ENCODE measurements around the gene FER. TPM values are rescaled to one million over a fixed set of nuclear protein-coding genes. Genes with fewer than 3 reads are reported as not detected.

Gene FER
- total and polyA plus RNA-seq, 2 of the 13 experiments (the other 11 are each of a cell fraction or from before 2014, with no cell fraction given): 7.9 to 29.0 TPM

GRCh38 chr5:109083937-109084336, 336.2 kb downstream of the FER start:
- Histone ChIP-seq H3K36me3 (replicated peaks in 1 of 2; ENCODE audit: control insufficient read depth in 1 of 2, insufficient read depth in 2 of 2, low read length in 2 of 2) (no peaks in the 10 kb centered on the region), H3K4me1 (ENCODE audit: insufficient read depth, low read length) (peaks cover 9% of the 10 kb centered on the region), H3K4me3 (replicated peaks in 1 of 3; ENCODE audit: insufficient read depth in 1 of 3, low read depth in 2 of 3, low read length in 3 of 3) (no peak overlapping the region), H3K4me2 (ENCODE audit: low read depth, low read length) (no peak overlapping the region), H3K79me2 (ENCODE audit: insufficient read depth, low read length) (no peaks in the 10 kb centered on the region), H3K27ac (ENCODE audit: extremely low read length, insufficient read depth, low read length) (no peak overlapping the region), H3K9ac (ENCODE audit: insufficient read depth, low read depth, low read length) (no peak overlapping the region), H2AFZ (ENCODE audit: low read length) (no peak overlapping the region), H4K20me1 (ENCODE audit: insufficient read depth, low read length) (no peaks in the 10 kb centered on the region), H3K9me3 (ENCODE audit: low read length) (no peaks in the 10 kb centered on the region), H3K27me3 (ENCODE audit: control insufficient read depth in 1 of 2, insufficient read depth in 2 of 2, low read length in 2 of 2) (no peaks in the 10 kb centered on the region)
- POLR2A ChIA-PET: no interaction called here
- no TSS peak for BruUV-seq (replicated peaks)
- FAIRE-seq (no peak), ATAC-seq (no peak), DNase-seq (ENCODE audit: low spot score) (no peak)
- WGBS (ENCODE audit: low lambda C conversion rate): 100% methylated on average over 1 of the region's 1 CpG
- in situ Hi-C loops (cut with HindIII; ENCODE audit: extremely low pct_ligation_motif_present, low pct_unique_long_range_greater_than_20kb) (no loop called here), intact Hi-C loops (cut with micrococcal nuclease; ENCODE audit: unreplicated experiment) (no loop called here)
- CTCF ChIA-PET (ENCODE audit: low intra/inter-chr PET ratio, low total read pairs): no interaction called here
- TF ChIP-seq RFX5 (IDR thresholded peaks at IDR 0.05; ENCODE audit: low read depth, low read length): no peak
- no peak for TF ChIP-seq MED13 (CRISPR knock-in tag; IDR thresholded peaks at IDR 0.05)
- TF ChIP-seq REL (CRISPR knock-in tag; conservative IDR thresholded peaks at IDR 0.05): no peak
- TF ChIP-seq JUND (CRISPR knock-in tag; IDR thresholded peaks at IDR 0.05): no peak
- TF ChIP-seq ZBTB21 (CRISPR knock-in tag; IDR thresholded peaks at IDR 0.05): no peak
- TF ChIP-seq NR0B2 (CRISPR knock-in tag; IDR thresholded peaks at IDR 0.05): no peak
- no peak for TF ChIP-seq NFAT5 (CRISPR knock-in tag; IDR thresholded peaks at IDR 0.05)
- no peak for TF ChIP-seq ZNF354B (CRISPR knock-in tag; IDR thresholded peaks at IDR 0.05)
- no peak for TF ChIP-seq E2F2 (CRISPR knock-in tag; IDR thresholded peaks at IDR 0.05; ENCODE audit: borderline replicate concordance)
- no peak for TF ChIP-seq ZSCAN22 (CRISPR knock-in tag; IDR thresholded peaks at IDR 0.05)
- no peak for TF ChIP-seq FOXO4 (CRISPR knock-in tag; conservative IDR thresholded peaks at IDR 0.05)
- TF ChIP-seq ZNF205 (CRISPR knock-in tag; IDR thresholded peaks at IDR 0.05): no peak
- TF ChIP-seq ELK4 (CRISPR knock-in tag; IDR thresholded peaks at IDR 0.05; ENCODE audit: borderline replicate concordance): no peak
- no peak for TF ChIP-seq ZNF570 (CRISPR knock-in tag; IDR thresholded peaks at IDR 0.05; ENCODE audit: borderline replicate concordance)
- TF ChIP-seq HBP1 (CRISPR knock-in tag; IDR thresholded peaks at IDR 0.05; ENCODE audit: low read depth): no peak

Data from HepG2 (cell line).